ENCODE results near the gene IL33.

The IL33 gene

DNA sequence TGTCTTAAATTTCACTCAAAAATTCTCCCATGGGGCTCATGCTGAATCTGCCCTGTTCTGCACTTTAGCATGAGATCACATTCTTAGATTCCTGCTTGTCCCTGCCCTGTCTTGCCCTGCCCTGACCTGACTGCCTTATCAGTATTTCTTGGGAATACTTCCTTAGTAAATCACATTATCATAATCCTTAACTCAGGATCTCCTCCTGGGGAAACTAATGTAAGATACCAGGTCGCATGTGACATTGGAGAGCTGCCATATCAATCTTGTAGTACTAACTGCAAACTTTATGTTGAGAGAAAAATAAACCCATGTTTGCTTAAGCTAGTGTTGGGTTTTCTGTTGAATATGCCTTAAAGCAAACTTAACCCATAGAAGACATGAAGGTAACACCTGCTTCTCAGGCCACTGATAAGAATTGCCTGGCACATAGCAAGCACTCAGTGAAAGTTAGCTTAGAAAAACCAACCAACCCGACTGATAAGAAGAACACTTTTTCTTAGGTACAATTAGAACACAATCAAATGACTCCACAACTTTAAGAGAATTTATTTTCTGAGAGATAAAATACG, 53.3 kb downstream of the IL33 start:
- in situ Hi-C loops (cut with MboI; ENCODE audit: low sequenced_read_pairs, unreplicated experiment) = no loop called here

DNA sequence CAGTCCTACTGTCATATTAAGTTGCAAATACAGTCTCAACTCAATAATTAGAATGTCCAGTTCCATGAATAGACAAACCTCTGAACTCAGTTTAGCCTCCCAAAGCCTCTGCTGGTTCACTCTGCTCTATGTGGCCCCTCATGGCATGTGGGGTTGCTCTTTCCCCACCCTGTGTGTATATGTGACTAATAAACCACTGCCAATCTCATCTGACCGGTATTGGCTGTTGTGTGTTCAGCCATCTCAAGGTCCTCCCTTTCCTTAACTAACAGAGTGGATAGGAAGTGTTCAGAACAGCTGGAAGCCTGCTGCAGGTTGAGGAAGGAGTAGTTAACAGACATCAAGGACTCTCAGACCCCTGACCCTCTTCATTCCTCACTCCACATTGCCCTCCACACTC, 55.3 kb downstream of the IL33 start:
- TF ChIP-seq, protein P1, sequence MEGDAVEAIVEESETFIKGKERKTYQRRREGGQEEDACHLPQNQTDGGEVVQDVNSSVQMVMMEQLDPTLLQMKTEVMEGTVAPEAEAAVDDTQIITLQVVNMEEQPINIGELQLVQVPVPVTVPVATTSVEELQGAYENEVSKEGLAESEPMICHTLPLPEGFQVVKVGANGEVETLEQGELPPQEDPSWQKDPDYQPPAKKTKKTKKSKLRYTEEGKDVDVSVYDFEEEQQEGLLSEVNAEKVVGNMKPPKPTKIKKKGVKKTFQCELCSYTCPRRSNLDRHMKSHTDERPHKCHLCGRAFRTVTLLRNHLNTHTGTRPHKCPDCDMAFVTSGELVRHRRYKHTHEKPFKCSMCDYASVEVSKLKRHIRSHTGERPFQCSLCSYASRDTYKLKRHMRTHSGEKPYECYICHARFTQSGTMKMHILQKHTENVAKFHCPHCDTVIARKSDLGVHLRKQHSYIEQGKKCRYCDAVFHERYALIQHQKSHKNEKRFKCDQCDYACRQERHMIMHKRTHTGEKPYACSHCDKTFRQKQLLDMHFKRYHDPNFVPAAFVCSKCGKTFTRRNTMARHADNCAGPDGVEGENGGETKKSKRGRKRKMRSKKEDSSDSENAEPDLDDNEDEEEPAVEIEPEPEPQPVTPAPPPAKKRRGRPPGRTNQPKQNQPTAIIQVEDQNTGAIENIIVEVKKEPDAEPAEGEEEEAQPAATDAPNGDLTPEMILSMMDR (IDR thresholded peaks at IDR 0.05; ENCODE audit: borderline replicate concordance, control extremely low read depth, extremely low read depth, insufficient read depth, missing control alignments) = no peak
- in situ Hi-C loops (cut with MboI; ENCODE audit: low sequenced_read_pairs, unreplicated experiment) = no loop called here
- DNase-seq (ENCODE audit: low spot score) = no peak

More for the DNA sequence above, 53.3 kb downstream of the IL33 start:
- no peak for DNase-seq (ENCODE audit: low spot score)
- TF ChIP-seq, protein P1 (IDR thresholded peaks at IDR 0.05; ENCODE audit: borderline replicate concordance, control extremely low read depth, extremely low read depth, insufficient read depth, missing control alignments) = no peak

DNA sequence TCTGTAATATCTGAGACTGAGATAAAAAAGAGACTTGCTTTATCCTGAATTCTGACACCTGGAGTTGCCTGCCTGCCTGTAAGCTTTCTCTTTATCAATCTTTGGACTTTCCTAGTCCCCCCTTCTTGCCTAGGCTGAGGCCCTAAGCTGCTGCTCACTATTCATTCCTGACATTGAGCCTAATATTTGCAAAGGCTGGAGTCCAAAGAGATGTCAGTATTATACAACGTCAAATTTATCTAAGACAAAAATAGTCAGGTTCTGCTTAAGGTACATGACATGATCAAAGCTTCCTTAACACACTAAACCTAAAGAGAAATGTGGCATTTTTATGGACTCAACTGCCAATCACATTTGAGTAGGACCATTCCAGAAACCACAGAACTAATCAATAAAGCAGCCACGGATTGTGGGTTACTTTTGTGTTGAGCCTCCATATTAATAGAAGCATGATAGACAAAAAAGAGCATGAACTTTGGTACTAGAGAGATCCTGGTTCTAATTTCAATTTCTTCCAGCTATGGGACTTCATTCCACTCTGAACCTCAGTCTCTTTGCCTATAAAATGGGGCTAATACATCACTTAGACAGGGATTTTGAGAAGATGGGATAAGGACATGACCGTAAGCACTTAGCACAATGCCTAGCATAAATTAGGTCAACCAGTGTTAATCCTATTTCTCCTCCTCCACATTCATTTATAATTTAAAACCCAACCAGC, 56.1 kb downstream of the IL33 start:
- TF ChIP-seq, protein P1 (IDR thresholded peaks at IDR 0.05; ENCODE audit: borderline replicate concordance, control extremely low read depth, extremely low read depth, insufficient read depth, missing control alignments) = no peak
- no peak for DNase-seq (ENCODE audit: low spot score)
- in situ Hi-C loops (cut with MboI; ENCODE audit: low sequenced_read_pairs, unreplicated experiment) = no loop called here

DNA sequence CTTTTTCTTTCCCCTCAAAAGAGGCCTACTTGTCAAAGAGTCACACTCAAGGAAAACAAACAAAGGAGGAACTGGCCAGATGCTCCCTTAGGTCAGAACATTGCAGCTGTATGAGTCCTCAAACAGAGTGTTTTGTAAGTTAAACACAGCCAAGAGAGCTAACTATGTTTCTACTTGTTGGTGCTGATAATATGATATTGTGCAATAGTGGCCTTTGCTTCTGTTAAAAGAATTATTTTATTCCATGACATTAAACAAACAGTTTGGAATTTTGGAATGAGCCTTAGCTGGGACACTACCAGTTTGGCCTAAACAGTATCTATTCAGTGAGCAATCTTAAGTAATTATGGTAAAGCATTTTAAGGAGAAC, 56.6 kb downstream of the IL33 start:
- DNase-seq (ENCODE audit: low spot score) = no peak
- TF ChIP-seq, protein P1 (IDR thresholded peaks at IDR 0.05; ENCODE audit: borderline replicate concordance, control extremely low read depth, extremely low read depth, insufficient read depth, missing control alignments) = no peak
- in situ Hi-C loops (cut with MboI; ENCODE audit: low sequenced_read_pairs, unreplicated experiment) = no loop called here

DNA sequence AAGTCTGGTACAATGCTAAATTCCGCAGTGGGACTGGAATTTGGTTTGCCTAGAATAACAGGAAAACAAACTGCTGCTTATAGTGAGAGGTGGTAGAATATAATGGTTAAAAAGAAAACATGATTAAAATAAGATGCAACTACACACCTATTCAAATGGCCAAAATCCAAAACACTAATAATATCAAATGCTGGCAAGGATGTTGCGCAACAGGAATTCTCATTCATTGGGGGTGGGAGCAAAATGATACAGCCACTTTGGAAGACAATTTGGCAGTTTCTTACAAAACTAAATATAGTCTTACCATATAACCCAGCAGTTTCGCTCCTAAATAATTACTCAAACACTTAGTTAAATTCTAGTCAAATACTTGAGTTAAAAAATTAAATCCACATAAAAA, 61.8 kb downstream of the IL33 start:
- in situ Hi-C loops (cut with MboI; ENCODE audit: low sequenced_read_pairs, unreplicated experiment) = no loop called here
- TF ChIP-seq, protein P1 (IDR thresholded peaks at IDR 0.05; ENCODE audit: borderline replicate concordance, control extremely low read depth, extremely low read depth, insufficient read depth, missing control alignments) = no peak
- no peak for DNase-seq (ENCODE audit: low spot score)

DNA sequence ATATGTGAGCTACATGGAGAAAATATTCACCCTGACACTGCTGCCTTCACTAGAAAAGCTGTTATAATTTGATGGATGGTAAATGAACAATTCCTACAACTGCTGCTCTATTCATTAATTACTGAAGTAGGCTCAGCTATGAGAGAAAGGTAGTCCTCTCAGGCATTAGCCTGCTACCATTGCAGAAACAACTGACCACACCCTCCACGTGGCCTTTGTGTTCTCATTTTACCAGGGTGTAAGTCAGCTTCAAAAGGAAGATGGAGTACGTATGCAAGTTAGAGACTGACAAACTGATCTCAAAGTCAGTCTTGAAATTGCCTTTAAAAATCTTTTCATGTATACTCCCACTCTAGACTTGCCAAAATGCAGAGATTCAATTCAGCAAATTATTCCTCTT, 86.3 kb downstream of the IL33 start:
- DNase-seq (ENCODE audit: low spot score) = no peak
- in situ Hi-C loops (cut with MboI; ENCODE audit: low sequenced_read_pairs, unreplicated experiment) = loop anchor here (10.0 to 25.0 kb wide), 2 partner anchors 237 to 415 kb away; partner anchors contain the start of gene MLANA

More for the DNA sequence above, 86.3 kb downstream of the IL33 start:
- TF ChIP-seq, protein P1 (IDR thresholded peaks at IDR 0.05; ENCODE audit: borderline replicate concordance, control extremely low read depth, extremely low read depth, insufficient read depth, missing control alignments) = no peak

Measured in GM13976 (cell line).